Smooth muscle cell (in vitro differentiated cells): Measurements from ENCODE around the gene CHCHD1. TPM values are rescaled to one million over a fixed set of nuclear protein-coding genes. Genes with fewer than 3 reads are reported as not detected.

ENCODE experiments used
- DNase-seq: peaks from one replicate; lab custom pipeline; 2025; ENCODE audit not compliant: unreplicated experiment; lab: John Stamatoyannopoulos, UW
- H2AFZ ChIP-seq: fragments of 200-600 bp; sonication (generic); 2 replicates; pipeline ENCODE4 v1.6.0; 2016; ENCODE audit warnings: antibody characterized with exemption, low read depth, mild to moderate bottlenecking
- H3F3A ChIP-seq: fragments of 200-600 bp; sonication (generic); 2 replicates; pipeline ENCODE4 v1.6.0; 2017; ENCODE audit warnings: antibody characterized with exemption, low read depth
- H3K27ac ChIP-seq: fragments of 200-600 bp; sonication (generic); 2 replicates; pipeline ENCODE4 v1.5.1; 2016; ENCODE audit warnings: low read depth, mild to moderate bottlenecking
- H3K27me3 ChIP-seq: fragments of 200-600 bp; sonication (generic); 2 replicates; pipeline ENCODE4 v1.6.1; 2016; ENCODE audit warnings: low read depth, mild to moderate bottlenecking
- H3K36me3 ChIP-seq: fragments of 200-600 bp; sonication (generic); 2 replicates; pipeline ENCODE4 v1.5.1; 2016; ENCODE audit warnings: low read depth
- H3K4me1 ChIP-seq: fragments of 200-600 bp; sonication (generic); 2 replicates; pipeline ENCODE4 v1.5.1; 2016; ENCODE audit warnings: low read depth
- H3K4me2 ChIP-seq: fragments of 200-600 bp; sonication (generic); 2 replicates; pipeline ENCODE4 v1.6.0; 2016; ENCODE audit warnings: mild to moderate bottlenecking
- H3K4me3 ChIP-seq: fragments of 200-600 bp; sonication (generic); 2 replicates; pipeline ENCODE4 v1.5.1; 2016; ENCODE audit warnings: mild to moderate bottlenecking
- H3K79me2 ChIP-seq: fragments of 200-600 bp; sonication (generic); 2 replicates; pipeline ENCODE4 v1.6.0; 2016; ENCODE audit warnings: low read depth, mild to moderate bottlenecking
- H3K9ac ChIP-seq: fragments of 200-600 bp; sonication (generic); 2 replicates; pipeline ENCODE4 v1.6.0; 2016; ENCODE audit warnings: low read depth
- H3K9me3 ChIP-seq: fragments of 200-600 bp; sonication (generic); replicated peaks from 2 replicates; pipeline ENCODE4 v1.5.1; 2016; ENCODE audit warnings: low read depth
- H4K20me1 ChIP-seq: fragments of 200-600 bp; sonication (generic); 2 replicates; pipeline ENCODE4 v1.6.0; 2016; ENCODE audit warnings: low read depth
- WGBS: methylation state at CpG from one replicate; pipeline ENCODE4 v1.1.7; 2016; ENCODE audit warnings: low lambda C conversion rate; 5-methylcytosine and 5-hydroxymethylcytosine counted together
- polyA plus RNA-seq: library from polyadenylated mRNA; unstranded; fragments of >200 nt; fragmentation: Nextera tagmentation; extraction: Ambion mirVana; gene quantifications from 2 replicates; pipeline ENCODE4 v1.2.1, GENCODE V29; 2016
- total RNA-seq: library from RNA; depleted of rRNA; stranded (reverse); fragments of >200 nt; gene quantifications from 2 replicates; pipeline ENCODE4 v1.2.3, GENCODE V29; 2014
- TF ChIP-seq, protein P1 (sequence below): fragments of 200-600 bp; sonication (generic); IDR thresholded peaks from 2 replicates; pipeline ENCODE4 v1.5.1; 2017; ENCODE audit warnings: borderline replicate concordance, mild to moderate bottlenecking, antibody characterized with exemption; ENCODE audit not compliant: insufficient read depth, poor library complexity, severe bottlenecking

Gene CHCHD1
- total and polyA plus RNA-seq, 2 experiments from 2014 or later: 65.9 to 68.3 TPM

GRCh38 chr10:73743327-73743904 lies 38.4 kb upstream of the CHCHD1 start:
- Histone ChIP-seq H3K27me3 (no peaks in the 10 kb centered on the region), H2AFZ (peak overlapping the region; percentile 91), H3K36me3 (no peaks in the 10 kb centered on the region), H3K4me1 (peaks cover 20% of the 10 kb centered on the region), H3F3A (no peaks in the 10 kb centered on the region), H3K4me3 (peak overlapping the region; percentile 88), H3K9me3 (no peaks in the 10 kb centered on the region), H3K27ac (peak overlapping the region; percentile 98), H3K4me2 (peak overlapping the region; percentile 100), H3K9ac (peak overlapping the region; percentile 96), H4K20me1 (peaks cover 3% of the 10 kb centered on the region), H3K79me2 (peaks cover 53% of the 10 kb centered on the region)
- 35% methylated on average over 6 of the region's 6 CpGs for WGBS
- TF ChIP-seq, protein P1, sequence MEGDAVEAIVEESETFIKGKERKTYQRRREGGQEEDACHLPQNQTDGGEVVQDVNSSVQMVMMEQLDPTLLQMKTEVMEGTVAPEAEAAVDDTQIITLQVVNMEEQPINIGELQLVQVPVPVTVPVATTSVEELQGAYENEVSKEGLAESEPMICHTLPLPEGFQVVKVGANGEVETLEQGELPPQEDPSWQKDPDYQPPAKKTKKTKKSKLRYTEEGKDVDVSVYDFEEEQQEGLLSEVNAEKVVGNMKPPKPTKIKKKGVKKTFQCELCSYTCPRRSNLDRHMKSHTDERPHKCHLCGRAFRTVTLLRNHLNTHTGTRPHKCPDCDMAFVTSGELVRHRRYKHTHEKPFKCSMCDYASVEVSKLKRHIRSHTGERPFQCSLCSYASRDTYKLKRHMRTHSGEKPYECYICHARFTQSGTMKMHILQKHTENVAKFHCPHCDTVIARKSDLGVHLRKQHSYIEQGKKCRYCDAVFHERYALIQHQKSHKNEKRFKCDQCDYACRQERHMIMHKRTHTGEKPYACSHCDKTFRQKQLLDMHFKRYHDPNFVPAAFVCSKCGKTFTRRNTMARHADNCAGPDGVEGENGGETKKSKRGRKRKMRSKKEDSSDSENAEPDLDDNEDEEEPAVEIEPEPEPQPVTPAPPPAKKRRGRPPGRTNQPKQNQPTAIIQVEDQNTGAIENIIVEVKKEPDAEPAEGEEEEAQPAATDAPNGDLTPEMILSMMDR: no peak
- no peak for DNase-seq

DNA sequence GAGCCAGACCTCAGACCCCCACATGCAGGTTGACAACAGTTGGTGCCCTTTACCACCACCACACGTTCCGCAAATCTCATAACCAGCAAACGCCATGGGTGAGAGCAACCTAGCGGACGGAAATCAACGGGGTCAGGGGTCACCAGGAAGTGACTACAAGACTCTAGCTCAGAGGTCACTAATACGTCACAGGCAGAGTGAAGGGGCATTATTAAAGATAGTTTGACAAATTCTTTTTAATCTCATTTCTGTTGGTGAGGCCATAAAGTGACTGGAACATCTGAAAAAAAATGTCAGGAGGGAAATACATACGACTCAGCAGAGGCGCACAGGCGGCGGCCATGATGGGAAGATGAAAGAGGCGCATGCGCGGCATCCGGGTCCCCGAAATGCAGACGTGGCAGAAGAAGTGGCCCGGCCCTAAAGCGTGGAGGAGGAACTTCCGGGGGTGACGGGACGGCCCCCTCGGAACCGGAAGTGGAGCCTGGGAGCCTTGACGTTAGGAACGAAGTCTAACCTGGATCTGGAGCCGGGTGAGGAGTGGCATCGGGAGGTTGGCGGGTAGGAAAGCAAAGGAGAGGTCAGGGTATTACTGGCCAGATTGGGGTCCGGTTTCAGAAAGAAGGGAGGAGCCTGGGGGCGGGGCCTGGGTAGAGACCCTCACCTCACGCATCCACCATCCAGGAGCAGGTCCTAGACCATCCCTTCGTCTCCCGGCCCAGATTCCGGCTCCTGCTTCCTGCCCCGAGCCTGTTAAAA lies 37.8 kb upstream of the CHCHD1 start, which contains the start of gene SEC24C:
Gene SEC24C, plus strand, starts transcription at position 468 of the 759 bp plus-strand sequence. CDS start 2,461 bp downstream, outside the sequence.
- Histone ChIP-seq H3K9me3 (no peaks in the 10 kb centered on the region), H4K20me1 (peaks cover 10% of the 10 kb centered on the region), H3K79me2 (peaks cover 60% of the 10 kb centered on the region), H3K4me1 (peaks cover 20% of the 10 kb centered on the region), H2AFZ (peak within 1 kb of the TSS; percentile 91), H3K36me3 (no peaks in the 10 kb centered on the region), H3K4me3 (peak within 1 kb of the TSS; percentile 88), H3K9ac (peak within 1 kb of the TSS; percentile 96), H3K4me2 (peak within 1 kb of the TSS; percentile 100), H3K27me3 (no peaks in the 10 kb centered on the region), H3F3A (no peaks in the 10 kb centered on the region), H3K27ac (peak within 1 kb of the TSS; percentile 98)
- WGBS: under 1% methylated on average over 36 of the region's 36 CpGs
- peak; percentile 76 for DNase-seq
- TF ChIP-seq, protein P1: no peak

- Histone ChIP-seq H3K4me1 (peaks cover 20% of the 10 kb centered on the region), H3F3A (no peaks in the 10 kb centered on the region), H2AFZ (peak overlapping the region; percentile 91), H3K27me3 (no peaks in the 10 kb centered on the region), H3K9ac (peak overlapping the region; percentile 96), H3K27ac (peak overlapping the region; percentile 98), H3K9me3 (no peaks in the 10 kb centered on the region), H3K4me2 (peak overlapping the region; percentile 100), H3K36me3 (peaks cover 1% of the 10 kb centered on the region), H4K20me1 (peaks cover 15% of the 10 kb centered on the region), H3K4me3 (peak overlapping the region; percentile 88), H3K79me2 (peaks cover 65% of the 10 kb centered on the region)
- TF ChIP-seq, protein P1: no peak
- peak; percentile 59 for DNase-seq
- WGBS: under 1% methylated on average over 10 of the region's 10 CpGs
Measured at GRCh38 chr10:73744664-73744975, 37.2 kb upstream of the CHCHD1 start.

DNA sequence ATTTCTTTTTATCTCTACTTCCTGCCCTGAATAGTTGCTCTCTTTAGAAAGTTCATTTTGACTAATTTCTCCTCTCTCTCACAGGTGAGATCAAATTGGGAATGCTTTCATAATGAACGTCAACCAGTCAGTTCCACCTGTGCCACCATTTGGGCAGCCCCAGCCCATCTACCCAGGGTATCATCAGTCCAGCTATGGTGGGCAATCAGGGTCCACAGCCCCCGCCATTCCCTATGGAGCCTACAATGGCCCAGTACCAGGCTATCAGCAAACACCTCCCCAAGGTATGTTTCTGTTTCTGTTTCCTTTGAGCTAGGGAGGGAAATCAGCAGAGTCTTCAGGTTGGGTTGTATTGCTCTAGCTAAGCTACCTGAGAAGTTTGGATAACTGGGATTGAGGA lies 35.1 kb upstream of the CHCHD1 start:
- Histone ChIP-seq H3K9ac (no peak overlapping the region), H3K4me2 (no peak overlapping the region), H3K79me2 (peaks cover 79% of the 10 kb centered on the region), H3K27me3 (no peaks in the 10 kb centered on the region), H3K9me3 (no peaks in the 10 kb centered on the region), H3K4me3 (peak overlapping the region; percentile 10), H2AFZ (no peak overlapping the region), H3K36me3 (peaks cover 9% of the 10 kb centered on the region), H3K27ac (no peak overlapping the region), H3F3A (no peaks in the 10 kb centered on the region), H4K20me1 (peaks cover 35% of the 10 kb centered on the region), H3K4me1 (peaks cover 20% of the 10 kb centered on the region)
- TF ChIP-seq, protein P1: no peak
- DNase-seq: no peak
- WGBS: 100% methylated on average over 2 of the region's 2 CpGs
